Putamen (tissue), 1 donor: ENCODE results near the gene KCNN3.
A peak's percentile ranks its signal among the peaks of the same experiment; 100 is the strongest.

ENCODE experiments used
- DNase-seq: peaks from one replicate; pipeline ENCODE4 v3.0.0-alpha.2; 2016; ENCODE audit warnings: low spot score

Gene KCNN3

DNA sequence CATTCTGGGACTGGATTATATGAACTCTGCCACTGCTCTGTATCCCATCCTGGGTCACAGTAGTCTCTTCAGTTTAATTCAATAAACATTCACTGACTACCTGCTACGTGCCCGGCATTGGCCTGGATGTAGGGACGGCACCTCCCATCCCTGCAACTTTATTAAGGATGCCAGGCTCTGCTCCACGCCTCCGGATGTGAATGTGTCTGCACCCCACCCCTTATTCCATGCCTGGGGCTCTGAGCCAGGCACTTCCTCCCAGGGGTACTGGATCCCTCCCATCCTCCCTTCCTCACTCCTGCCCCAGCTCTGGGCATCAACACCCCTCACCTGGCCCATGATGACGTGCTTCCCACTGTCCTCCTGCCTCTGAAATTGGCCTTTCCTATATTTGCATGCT is 53.7 kb downstream of the KCNN3 start:
- no peak for DNase-seq

DNA sequence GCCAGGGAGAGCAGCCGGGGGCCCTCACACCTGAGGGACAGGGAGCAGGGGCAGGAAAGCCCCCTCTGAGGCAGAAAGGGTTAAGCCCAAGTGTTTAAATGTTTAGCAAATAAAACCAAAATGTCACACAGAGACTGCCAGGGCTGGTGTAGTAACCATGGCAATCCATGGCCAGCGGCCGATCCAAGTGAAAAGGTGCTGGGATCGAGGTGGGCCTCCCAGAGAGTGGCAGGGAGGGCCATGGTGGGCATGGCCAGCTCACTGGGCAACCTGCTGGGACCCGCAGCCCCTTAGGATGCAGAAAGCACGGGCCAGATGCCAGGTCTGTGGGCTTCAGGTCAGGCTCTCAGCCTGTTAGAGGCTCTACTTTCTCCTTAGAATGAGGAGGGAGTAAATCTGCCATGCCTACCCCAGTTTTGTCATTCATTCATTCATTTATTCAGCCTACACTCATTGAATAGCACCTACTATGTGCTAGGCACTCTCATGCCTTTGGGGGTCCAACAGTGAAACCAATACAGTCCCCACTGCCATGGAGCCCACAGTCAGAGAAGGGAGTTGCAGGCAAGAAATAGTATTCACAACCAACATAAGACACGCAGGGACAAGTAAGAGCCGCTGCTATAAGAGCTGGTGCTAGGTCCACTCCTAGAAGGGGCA is 56.1 kb downstream of the KCNN3 start:
- DNase-seq: no peak

DNA sequence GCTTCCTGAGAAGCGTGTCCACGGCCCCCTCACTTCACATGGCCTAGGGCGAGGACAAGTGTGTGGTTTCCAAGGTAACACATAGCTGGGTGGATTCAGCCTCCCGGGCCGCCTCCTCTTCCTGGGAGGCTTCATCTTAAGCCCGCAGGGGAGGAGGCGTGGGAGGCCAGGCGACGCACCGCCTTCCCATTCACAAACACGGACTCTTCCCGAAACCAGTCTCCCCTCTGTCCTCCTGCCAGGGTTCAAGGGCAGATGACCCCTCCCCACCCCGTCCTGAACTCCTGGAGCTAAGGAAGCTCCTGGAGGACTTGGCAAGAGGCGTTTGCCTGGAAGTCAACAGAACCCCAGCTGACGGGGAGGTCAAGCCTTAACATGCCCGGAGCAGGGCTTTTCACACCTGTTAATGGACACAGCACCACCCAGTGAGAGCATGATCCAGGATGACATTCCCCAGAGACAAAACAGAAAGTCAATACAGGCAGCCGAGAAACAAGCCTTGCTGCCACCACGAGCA is 56.7 kb downstream of the KCNN3 start:
- peak; percentile 42 for DNase-seq

DNA sequence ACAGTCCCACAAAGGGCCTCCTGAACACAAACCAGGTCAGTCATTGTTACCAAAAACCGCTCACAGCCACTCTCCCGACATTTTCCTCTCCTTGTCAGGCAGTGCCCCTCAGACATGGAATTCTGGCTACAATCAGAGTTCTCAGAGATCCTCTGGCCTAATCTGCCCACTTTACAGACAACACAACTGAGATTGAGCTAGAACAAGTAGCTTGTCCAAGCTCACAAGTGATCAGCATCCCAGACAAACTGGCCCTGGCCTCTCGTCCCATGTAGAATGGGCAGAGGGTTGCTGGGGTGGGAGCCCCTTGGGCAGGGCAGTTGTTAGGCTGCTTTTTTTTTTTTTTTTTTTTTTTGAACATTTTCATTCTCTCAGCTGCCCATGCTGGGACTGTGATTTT is 57.2 kb downstream of the KCNN3 start:
- DNase-seq: no peak

DNA sequence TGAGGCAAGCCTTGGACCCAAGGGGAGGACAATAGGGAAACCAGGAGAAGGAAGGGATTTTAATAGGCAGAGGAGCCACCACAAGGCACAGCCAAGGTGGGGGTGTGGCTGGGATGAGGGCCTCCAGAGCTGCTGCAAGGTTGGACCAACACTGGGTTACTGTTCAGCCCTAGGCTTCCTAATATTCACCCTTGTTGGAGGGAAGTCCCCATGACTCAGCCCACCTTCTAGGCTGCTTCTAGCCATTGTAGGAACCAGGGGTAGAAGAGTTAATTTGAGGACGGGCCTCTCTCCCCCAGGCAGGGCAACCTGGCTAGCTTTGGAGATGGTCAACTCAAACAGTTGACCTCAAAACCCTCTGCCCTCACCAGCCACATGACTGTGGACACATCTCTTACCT is 59.5 kb downstream of the KCNN3 start:
- DNase-seq: no peak

DNA sequence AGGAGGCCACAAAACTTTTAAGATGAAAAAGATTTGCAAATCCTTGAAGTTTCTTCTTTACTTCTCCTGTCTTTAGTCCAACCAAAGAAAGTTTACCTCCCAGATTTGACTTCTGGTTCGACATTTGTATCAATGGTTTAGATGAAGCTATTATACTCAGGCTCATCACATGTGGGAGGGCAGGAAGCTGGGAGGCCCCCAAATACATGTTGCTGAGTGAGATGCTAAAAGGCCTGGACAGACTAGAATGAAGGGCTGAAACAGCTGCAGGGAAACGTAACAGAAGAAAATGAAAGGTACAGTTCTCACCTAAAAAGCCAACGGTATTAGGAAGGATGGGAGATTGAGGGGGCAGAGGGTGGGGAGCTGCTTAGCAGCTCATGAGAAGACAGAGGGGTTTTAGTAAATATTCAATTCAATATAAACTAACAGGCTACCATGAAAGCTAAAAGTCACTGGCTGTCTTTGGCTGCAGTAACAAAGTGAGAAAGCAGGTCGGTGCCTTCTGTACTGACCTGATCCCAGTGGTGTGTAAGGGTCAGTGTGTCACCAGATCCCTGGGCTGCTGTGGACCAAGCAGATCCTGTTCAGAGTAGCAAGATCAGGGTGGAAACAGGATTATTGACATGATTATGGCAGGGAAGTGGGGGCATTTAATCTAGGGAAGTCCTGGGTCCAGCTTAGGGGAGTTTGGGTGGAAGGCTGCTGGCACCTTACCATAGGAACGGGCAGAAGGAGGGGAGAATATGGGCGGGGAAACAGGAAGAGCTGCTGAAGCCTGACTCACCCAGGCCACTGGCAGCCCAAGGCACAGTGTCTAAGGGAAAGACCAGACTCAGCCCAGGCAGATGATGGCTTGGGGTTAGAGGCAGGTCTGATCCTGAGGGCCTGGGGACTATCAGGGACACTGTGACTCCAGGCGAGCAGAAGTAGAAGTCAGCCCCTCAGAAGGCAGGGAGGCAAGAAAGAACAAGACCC is 60.4 kb downstream of the KCNN3 start:
- no peak for DNase-seq

DNA sequence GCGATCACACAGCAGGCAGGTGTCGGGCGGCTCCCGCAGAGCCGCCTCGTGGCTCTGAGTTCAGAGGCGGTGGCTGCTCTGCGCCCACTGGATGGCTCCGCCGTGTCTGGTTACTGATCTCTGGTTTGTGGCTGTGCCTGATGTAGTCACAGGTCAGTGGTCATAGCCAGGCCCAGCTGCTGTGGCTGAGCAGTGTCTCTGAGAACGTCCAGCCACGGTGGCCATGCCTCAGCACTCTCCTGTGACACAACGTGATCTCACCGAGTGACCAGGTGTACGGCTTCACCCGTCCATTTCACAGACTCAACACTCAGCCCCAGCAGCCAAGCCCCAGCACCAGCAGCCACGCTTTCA is 61.2 kb downstream of the KCNN3 start:
- no peak for DNase-seq

DNA sequence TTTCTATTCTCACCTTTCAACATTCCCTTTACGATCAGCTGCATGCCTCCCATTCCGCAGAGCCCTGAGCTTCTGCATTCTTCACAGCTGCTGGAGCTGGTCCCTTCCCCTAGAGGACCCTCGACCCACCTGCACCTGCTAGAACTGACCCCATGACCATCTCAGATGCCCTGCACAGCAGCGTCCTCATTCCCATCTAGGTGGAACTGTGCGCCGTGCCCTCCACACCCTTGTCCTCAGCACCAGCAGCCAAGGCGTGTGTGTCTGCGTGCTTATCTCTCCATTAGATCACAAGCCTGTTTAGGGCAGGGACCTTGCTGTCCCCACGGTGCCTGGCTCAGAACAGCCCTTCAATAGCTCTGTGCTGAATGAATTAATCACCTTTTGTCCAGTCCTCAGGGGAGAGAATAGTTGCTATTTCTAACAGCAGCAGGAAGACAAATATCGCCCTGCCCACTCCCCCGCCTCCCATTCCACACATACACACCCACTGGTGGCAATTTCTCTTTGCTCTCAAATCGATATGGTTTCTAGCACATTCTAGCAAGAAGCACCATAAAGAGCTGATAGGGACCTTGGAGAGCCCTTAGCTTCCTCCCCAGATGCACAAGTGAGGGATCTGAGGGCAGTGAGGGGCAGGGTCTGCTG is 61.7 kb downstream of the KCNN3 start:
- no peak for DNase-seq

DNA sequence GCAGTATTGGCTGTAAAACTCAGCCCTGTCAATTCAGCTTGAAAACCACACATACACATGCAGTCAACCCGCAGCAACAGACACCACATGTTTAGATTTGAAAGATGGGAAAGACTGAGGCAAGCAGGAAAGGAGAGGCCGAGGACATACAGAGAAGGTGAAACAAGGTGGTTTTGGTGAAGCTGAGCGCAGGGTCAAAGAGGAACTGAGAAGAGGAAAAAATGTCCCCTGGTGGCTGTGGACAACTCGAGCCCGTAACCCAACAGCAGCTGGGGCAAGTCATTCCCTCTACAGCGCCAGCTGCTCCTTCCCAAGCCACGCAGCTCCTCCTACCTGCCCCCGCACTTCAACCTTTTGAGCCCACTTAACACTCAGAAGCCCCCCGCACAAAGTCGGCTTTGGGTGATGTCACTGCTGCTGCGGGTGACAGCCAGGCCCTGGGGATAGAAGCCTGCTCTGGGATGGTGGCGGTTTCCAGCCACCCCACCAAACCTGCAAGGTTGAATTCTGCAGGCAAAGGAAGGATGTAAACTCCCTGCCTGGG is 63.0 kb downstream of the KCNN3 start:
- DNase-seq: no peak

DNA sequence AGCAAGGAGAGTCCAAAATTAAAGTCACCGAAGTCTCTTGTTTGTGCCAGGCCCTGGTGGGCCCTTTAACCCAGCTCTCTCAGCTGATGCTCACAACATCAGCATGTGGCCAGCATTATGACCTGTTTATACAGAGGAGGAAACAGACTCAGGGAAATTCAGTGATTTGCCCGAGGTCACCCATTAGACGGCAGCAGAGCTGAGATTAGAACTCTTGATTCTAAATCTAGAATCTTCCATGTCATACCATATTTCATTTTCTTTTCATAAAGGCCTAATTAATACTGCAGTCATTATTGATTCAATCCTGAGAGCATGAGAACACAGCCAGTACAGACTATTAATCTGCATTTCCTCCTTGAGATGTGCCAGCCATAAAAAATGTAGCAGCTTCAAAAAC is 63.7 kb downstream of the KCNN3 start:
- DNase-seq: no peak

DNA sequence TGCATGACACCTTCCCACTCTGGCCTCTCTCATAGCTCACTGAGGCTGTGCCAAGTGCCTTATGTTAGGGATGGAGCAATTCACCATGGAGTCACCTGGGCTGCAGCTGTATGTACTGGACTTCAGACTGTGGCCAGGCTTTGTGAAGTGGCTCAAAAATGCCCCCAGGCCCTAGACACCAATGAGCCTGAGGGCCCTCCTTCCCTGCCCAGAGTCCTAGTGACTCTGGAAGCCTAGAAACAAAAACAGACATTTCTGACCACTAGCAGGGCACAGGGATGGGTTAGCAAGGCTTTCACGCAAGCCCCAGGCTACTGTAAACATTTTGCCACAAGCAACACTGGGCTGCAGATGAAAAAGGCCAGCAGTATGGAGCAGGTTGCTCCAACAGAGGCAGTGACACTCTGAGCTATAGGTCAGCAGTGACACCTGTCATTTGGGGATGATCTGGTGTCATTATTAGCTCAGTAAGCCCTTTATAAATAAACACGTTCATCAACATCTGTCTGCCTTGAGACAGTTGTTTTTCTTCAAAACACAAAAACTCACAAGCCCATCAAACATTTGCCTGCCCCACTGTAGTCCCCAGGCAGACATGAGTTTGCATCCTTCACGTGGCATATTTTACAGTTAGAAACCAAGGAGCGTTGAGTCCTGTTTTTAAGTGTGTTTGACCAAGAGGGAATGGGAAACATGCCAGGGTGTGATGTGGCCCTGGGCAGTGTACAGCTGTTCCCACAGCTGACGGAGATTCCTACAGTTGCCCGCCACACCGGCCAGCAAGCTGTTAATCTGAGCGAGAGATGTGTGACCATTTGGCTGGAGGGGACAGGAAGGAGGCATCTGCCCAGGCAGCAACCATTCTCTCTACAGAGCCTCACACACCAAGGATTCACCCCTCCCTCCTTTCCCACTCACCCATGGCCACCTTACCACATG is 66.8 kb downstream of the KCNN3 start:
- DNase-seq: no peak

DNA sequence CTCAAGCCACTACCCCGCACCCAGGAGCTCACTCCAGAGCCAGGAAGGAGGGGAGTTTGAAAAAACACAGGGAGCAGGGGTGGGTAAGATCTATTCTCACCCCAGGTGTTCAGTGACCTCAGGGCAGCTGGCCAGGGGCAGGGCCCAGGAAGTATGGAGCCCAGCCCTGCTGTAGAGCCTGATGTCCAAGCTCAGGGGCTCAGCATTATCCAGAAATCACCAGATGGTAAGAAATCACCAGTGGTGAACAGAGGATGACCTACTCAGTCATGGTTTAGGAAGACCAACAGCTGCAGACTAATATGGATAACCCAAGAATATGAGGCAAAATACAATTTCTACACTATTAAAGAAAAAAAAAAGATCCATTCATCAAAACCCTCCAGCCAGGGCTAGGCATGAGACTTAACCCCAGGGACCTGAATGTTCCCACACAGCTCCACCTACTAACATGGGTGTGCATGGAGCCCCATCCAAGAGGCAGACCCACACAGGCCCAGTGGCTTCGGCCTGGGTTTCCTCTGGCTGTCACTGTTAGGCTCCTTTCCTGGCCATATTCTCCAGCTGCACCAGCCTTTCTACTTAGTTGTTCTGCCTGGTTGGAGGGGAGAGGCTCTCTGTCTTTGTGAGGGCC is 67.6 kb downstream of the KCNN3 start:
- no peak for DNase-seq

DNA sequence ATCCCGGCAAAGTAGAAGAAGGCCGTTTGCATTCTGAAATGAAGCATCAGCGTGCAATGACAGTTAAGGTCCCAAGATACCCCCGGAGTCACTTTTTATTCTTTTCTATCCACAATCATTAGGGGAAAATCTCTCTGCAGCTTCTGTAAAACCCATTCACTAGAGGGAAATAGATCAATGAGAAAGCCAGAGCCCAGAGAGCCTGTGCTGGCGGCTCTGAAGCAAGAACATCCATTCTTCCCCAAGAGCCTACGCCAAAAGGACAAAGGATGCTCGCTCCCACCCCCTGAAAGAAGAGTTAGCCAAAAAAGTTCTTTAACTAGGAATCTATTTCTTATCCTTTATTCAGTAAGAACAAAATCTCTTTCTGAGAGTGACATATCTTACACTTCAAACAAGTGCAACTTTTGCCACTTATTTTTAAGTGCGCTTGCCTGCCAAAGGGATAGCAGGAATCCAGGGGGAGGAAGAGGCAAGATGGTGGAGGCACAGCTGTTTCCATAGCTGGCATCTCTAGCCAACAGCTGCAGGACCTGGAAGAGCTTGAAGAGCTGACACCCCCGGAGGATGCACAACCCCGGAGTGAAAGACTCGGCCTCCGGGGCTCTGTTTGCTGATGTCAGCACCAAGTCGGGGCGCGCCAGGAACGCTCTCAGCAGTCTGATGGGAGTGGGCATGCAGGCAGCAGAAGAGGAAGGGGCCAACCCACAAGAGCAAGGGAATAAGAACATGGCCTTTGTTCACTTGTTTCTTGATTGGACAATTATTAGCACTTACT is 68.7 kb downstream of the KCNN3 start:
- no peak for DNase-seq

DNA sequence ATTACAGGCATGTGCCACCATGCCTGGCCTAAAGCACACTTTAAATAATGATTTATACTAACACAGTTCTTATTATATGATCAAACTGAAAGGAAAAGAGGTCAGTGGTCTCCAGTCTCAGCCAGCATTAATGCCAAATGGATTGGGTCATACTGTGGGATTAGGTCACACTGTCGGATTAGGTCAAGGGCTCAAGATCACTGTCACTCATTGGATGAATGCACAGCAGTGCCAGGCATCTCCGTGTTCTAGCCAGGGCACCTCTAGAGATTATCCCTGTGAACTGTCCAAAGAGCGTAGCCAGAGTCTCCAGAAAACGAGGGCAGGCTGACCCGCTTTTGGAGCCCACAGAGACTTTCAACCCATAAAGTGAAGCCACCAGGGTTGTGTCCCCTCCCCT is 70.9 kb downstream of the KCNN3 start:
- DNase-seq: no peak

DNA sequence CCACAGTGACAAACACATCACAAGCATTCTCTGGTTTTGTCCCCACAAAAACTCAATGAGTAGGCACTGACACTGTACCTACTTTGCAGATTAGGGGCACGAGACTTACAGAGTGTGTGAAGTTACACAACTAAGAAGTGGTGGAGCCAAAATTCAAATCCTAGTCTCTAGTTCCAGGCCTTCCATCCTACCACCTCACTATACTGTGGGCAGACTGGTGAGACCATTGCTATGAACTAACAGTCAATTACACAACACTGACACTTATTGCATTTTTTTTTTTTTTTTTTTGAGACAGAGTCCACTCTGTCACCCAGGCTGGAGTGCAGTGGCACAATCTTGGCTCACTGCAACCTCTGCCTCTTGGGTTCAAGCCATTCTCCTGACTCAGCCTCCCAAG is 71.4 kb downstream of the KCNN3 start:
- no peak for DNase-seq

DNA sequence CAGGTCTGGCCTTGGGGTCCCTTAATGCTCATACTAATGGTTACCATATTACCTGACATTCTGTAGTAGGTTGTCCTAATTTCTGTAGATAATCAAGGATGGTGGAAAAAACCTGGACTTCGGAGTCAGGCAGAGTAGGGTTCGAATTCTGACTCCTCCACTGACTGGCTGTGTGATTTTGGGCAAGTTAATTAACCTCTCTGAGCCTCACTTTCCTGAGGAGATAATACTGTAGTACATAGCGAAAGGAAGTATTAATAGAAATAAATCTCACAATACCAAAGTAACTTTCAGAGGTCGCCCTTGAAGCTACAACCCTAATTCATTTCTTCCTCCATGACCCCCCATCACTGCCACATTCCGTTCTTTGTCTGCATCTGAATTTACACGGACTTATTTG is 72.9 kb downstream of the KCNN3 start:
- DNase-seq: no peak

DNA sequence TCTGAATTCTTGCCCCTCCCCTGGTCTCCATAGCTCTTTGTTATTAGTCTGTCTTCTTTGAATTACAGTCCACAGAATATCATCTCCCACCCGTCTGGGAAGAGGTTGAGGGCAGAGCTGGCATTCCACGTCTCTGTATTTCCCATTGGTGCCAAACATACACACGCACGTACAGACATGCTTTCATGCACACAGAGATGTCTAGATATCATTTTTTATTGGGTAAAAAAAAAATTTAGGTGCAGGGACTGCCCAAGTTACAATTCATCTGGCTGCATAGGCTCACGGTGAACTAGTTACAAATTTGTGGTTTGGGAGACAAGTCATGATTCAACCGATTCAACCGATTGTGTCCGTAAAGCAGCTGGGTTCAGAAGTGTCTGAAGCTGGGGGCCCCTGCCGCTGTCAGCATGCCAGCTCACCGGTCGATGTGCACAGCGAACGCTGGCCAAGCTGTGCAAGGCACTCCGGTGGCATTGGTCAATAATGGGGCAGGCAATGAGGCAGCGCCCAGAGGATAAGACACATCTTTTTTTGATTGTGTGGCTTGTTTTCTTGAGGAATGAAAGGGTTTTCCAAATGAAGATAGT is 73.7 kb downstream of the KCNN3 start:
- no peak for DNase-seq

DNA sequence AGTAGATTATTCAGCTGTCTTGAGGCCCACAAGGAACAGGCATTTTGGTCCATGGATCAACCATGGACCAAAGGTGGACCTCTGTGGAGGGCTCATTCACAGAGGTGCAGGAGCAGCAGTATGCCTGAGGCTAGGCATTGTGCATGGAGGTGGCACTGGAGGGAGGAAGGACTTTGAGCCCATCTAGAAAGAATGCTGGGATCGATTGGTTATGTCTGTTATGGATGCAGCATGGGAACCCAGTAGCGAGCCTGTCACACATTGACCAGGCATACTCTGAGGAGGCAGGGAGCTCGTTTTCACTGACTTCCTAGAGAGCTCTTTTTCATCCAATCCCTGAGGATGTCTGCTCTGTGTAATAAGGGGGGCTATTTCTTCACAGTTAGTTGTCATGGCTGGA is 75.5 kb downstream of the KCNN3 start:
- no peak for DNase-seq

DNA sequence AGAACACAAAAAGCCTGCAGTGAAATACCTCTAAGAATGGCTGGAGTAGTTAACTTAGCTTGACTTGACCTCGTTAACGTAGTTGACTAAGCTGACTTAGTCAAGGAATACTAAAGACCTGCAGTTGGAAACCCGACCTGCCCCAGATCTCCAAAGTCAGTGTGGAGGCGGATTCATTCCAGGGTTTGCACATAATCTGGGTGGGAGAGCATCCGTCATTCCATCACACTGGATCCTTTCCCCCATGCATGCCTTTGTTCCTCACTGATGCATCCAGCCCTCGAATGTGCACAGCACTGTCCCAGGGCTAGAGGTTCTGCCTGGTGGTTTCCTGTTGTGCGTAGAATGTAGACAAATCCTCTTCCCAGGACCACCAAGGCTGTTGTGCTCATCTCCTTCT is 76.4 kb downstream of the KCNN3 start:
- DNase-seq: peak; percentile 55

DNA sequence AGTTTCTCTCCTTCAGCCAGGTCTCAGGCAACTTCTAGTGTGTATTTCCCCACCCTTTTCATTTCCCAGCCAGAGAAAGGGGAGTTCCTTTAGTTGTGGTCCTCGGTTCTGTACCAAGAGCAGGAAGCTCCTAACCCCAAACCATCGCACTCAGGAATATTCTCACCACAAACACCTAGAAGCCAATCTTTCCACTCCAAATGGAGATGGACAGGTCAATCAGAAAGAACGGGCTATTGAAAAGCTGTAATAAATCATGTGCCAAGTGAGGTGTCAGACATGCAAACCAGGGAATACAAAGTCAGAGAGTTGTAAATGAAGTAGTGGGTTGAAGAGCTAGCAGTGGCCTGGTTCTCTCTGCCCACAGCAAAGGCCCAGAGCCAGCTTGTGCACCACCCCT is 77.2 kb downstream of the KCNN3 start:
- DNase-seq: no peak
